Colonic mucosa (tissue), 4 donors: ENCODE measurements around the gene PATL2. TPM values are rescaled to one million over a fixed set of nuclear protein-coding genes. Genes with fewer than 3 reads are reported as not detected.

Experiments used
- DNase-seq: peaks from one replicate; pipeline ENCODE4 v3.0.0-alpha.2; 2020
- H3K27ac ChIP-seq: fragments of 200-600 bp; one replicate; pipeline ENCODE4 v1.8.0; 2021
- H3K27me3 ChIP-seq: fragments of 200-600 bp; one replicate; pipeline ENCODE4 v1.8.0; 2021
- H3K36me3 ChIP-seq: fragments of 200-600 bp; one replicate; pipeline ENCODE4 v1.8.0; 2021
- H3K4me1 ChIP-seq: fragments of 200-600 bp; one replicate; pipeline ENCODE4 v1.8.0; 2021; ENCODE audit warnings: mild to moderate bottlenecking
- H3K4me3 ChIP-seq: fragments of 200-600 bp; one replicate; pipeline ENCODE4 v1.8.0; 2021
- H3K9ac ChIP-seq, 2 donors: one replicate each; pipeline ENCODE4 v1.7.0; 2013; ENCODE audit warnings: control low read depth in 2 of 2, low read depth in 2 of 2, low read length in 2 of 2
- H3K9me3 ChIP-seq: fragments of 200-600 bp; one replicate; pipeline ENCODE4 v1.8.0; 2021
- intact Hi-C: fragments of 100-400 bp; cut with DNase I; formaldehyde crosslinking; loops from one replicate; pipeline ENCODE4 v1.14.1; 2022
- total RNA-seq, 2 donors: library from RNA; stranded (reverse); fragmentation: NEBNext Ultra II Directional in 1 of 2; extraction: Animal tissue kit (Norgen Biotek cat#: 25700) in 1 of 2; gene quantifications; one replicate each; pipeline ENCODE4 v1.2.1, GENCODE V29; 2021
- TF ChIP-seq, protein P1 (sequence below): fragments of 200-600 bp; IDR thresholded peaks from one replicate; pipeline ENCODE4 v1.8.0; 2022; ENCODE audit warnings: antibody characterized with exemption, mild to moderate bottlenecking
- donor health status: healthy.
- donor health status: DM: no; HTN: no; CAD: no.
- donor health status: DM: no; HTN: no; CAD: no.

Gene PATL2
- total RNA-seq, 2 donors from 2014 or later: 1.2 to 2.6 TPM

DNA sequence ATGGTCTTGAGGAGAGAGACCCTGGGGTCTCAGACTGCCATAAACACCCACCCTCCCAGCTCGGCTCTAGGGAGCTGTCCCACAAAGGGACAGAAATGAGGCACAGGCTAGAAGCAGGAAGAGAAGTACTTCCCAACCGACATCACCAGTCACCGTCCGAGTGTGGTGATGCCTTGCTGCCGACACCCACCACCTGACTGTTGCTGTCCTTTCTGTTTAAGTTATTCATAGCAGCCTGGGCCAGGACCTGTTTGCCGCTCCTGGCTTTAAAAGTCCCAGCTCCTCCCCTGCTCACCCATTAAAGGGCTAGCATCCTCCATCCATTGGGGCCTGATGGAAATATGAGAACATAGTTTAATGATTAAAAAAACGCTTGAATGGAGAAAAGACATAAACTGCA is 34.4 kb downstream of the PATL2 start:
- DNase-seq: no peak
- Histone ChIP-seq H3K27me3 (no peaks in the 10 kb centered on the region), H3K4me3 (no peak overlapping the region), H3K9me3 (no peaks in the 10 kb centered on the region), H3K4me1 (no peaks in the 10 kb centered on the region), H3K9ac (no peak overlapping the region), H3K27ac (no peak overlapping the region), H3K36me3 (no peaks in the 10 kb centered on the region)
- TF ChIP-seq, protein P1, sequence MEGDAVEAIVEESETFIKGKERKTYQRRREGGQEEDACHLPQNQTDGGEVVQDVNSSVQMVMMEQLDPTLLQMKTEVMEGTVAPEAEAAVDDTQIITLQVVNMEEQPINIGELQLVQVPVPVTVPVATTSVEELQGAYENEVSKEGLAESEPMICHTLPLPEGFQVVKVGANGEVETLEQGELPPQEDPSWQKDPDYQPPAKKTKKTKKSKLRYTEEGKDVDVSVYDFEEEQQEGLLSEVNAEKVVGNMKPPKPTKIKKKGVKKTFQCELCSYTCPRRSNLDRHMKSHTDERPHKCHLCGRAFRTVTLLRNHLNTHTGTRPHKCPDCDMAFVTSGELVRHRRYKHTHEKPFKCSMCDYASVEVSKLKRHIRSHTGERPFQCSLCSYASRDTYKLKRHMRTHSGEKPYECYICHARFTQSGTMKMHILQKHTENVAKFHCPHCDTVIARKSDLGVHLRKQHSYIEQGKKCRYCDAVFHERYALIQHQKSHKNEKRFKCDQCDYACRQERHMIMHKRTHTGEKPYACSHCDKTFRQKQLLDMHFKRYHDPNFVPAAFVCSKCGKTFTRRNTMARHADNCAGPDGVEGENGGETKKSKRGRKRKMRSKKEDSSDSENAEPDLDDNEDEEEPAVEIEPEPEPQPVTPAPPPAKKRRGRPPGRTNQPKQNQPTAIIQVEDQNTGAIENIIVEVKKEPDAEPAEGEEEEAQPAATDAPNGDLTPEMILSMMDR: no peak
- intact Hi-C loops: no loop called here

DNA sequence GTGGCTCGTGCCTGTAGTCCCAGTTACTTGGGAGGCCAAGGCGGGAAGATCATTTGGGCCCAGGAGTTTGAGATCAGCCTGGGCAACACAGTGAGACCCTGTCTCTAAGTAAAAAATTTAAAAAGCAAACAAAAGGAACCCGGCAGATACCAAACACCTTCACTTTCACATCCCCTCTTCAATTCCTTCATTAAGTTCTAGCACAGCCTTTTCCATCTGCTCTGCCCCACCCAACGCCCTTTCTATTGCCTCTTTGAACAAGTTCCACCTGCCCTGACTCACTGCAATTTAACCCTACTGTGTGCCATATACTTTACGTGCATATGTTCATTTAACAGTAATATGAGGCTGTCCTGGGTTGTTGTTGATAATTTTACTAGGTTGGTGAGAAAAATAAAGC is 35.2 kb downstream of the PATL2 start:
- DNase-seq: no peak
- intact Hi-C loops: no loop called here

GRCh38 chr15:44673639-44674038 is 37.5 kb downstream of the PATL2 start:
- intact Hi-C loops: no loop called here
- Histone ChIP-seq H3K9ac (no peak overlapping the region), H3K27me3 (no peaks in the 10 kb centered on the region), H3K36me3 (no peaks in the 10 kb centered on the region), H3K4me1 (no peaks in the 10 kb centered on the region), H3K4me3 (no peak overlapping the region), H3K27ac (no peak overlapping the region), H3K9me3 (no peaks in the 10 kb centered on the region)
- TF ChIP-seq, protein P1: no peak
- no peak for DNase-seq

More for the DNA sequence above, 35.2 kb downstream of the PATL2 start:
- H3K4me1 ChIP-seq: no peaks in the 10 kb centered on the region
- H3K4me3 ChIP-seq: no peak overlapping the region
- no peaks in the 10 kb centered on the region for H3K36me3 ChIP-seq
- H3K27ac ChIP-seq: no peak overlapping the region
- no peaks in the 10 kb centered on the region for H3K9me3 ChIP-seq
- TF ChIP-seq, protein P1: no peak
- H3K27me3 ChIP-seq: no peaks in the 10 kb centered on the region
- H3K9ac ChIP-seq: no peak overlapping the region

- intact Hi-C loops: no loop called here
These were observed 40.8 kb downstream of the PATL2 start for GRCh38 chr15:44670087-44670950.

GRCh38 chr15:44668921-44669320 is 42.2 kb downstream of the PATL2 start:
- Histone ChIP-seq H3K27ac (no peak overlapping the region), H3K27me3 (no peaks in the 10 kb centered on the region), H3K9me3 (no peaks in the 10 kb centered on the region), H3K4me1 (peaks cover 5% of the 10 kb centered on the region), H3K4me3 (no peak overlapping the region), H3K36me3 (no peaks in the 10 kb centered on the region), H3K9ac (no peak overlapping the region)
- intact Hi-C loops: no loop called here
- TF ChIP-seq, protein P1: no peak
- no peak for DNase-seq

More at GRCh38 chr15:44670087-44670950, 40.8 kb downstream of the PATL2 start:
- Histone ChIP-seq H3K9me3 (no peaks in the 10 kb centered on the region), H3K36me3 (no peaks in the 10 kb centered on the region), H3K4me1 (no peaks in the 10 kb centered on the region), H3K4me3 (no peak overlapping the region), H3K27ac (no peak overlapping the region), H3K9ac (no peak overlapping the region), H3K27me3 (no peaks in the 10 kb centered on the region)
- TF ChIP-seq, protein P1: no peak
- DNase-seq: no peak
